HG03565 (cell line): ENCODE results near the gene SLC44A1.

Experiments
- ATAC-seq: cut with Tn5 transposase; IDR thresholded peaks from one replicate; pipeline ENCODE4 v1.9.1; 2021; ENCODE audit warnings: mild to moderate bottlenecking, moderate library complexity; ENCODE audit not compliant: unreplicated experiment

SLC44A1 gene

DNA sequence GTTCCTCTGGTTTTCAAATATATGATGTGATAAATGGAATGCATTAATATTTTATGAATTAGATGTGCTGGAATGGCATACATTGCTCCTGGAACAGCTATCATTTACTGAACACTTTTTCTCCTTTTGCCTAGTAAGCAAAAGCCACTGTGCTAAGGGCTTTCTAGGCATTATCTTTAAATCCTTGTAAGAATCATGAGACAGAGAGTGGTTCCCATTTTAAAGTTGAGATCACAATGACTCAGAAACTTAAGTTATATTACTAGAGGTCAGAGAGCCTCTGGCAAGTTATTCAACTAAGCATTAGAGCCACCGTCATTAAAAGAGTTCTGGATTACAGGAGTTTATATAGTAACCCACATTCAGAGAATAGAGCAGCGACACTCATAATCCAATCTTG lies 176.7 kb downstream of the SLC44A1 start:
- no peak for ATAC-seq

DNA sequence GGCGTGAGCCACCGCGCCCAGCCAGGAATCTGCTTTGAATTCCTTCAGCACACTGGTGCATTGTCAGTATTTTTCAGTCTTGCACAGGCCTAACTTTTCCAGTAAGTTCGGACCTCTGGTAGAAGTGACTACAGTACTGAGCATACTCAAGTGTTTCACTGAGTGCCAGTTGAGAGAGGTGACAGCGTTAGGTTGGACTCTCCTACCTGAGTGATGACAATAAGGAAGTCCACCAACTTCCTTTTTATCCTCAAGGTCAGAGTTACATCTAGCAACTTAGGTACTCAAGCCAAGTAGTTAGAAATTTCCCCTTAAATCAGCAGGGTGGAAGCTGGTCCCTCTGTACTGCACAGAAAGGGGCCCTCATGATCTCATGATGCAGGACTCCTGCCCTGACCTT lies 177.4 kb downstream of the SLC44A1 start:
- ATAC-seq, result no peak

DNA sequence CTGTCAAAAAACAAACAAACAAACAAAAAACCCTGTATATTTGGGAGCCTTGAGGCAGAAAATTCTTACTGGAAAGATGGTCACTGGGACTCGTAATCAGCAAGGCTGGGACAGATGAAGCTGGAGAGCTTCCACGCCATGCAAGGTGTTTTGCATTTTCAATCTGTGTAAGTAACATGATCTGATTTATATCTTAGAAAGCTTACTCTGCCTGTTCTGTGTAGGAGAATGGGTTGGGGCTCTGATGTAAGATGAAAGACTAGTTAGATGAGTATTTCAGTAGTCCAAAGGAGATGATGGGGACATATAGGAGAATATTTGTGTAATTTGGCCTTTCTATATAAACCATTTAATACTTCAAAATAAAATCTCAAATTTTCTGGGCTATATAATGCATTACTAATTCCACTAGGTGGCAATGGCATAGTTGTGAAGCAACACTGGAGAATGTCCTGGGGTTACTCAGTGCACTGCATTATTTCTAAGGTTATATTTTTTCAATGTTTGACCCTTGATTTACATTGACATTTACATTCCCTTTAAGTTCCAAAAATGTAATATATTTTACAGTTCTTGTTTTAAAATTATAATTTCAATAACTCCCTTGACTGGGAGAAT lies 181.5 kb downstream of the SLC44A1 start:
- peak; percentile 81 for ATAC-seq

- no peak for ATAC-seq
Measured at GRCh38 chr9:105426657-105427056, 182.2 kb downstream of the SLC44A1 start.

DNA sequence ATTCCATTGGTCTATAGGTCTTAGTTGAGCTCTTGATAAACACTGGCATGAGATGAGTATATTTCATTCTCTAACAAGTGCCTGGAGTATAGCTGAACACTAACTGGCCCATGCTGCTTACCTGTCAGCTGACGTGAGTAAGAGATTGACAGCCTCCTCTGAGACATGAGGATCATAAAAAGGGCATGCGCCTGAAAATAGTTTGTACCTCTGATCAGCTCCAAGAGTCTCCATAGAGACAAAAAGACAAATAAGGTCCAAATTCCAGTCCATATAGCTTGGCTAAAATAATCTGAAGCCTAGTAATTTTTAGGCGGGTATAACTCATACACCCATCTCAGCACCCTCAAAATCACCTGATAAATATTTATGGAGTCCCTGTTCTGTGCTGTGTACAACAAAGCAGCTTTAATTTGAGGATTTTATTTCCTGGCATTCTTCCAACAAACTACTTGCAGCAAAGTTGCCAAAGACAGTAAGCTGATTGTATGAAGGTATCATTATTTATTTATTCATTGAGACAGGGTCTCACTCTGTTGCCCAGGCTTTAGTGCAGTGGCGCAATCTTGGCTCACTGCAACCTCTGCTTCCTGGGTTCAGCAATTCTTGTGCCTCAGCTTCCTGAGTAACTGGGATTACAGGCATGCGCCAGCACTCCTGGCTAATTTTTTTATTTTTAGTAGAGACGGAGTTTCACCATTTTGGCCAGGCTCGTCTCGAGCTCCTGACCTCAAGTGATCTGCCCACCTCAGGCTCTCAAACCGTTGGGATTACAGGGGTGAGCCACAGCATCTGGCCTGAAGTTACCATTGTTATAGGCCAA lies 187.2 kb downstream of the SLC44A1 start:
- no peak for ATAC-seq

DNA sequence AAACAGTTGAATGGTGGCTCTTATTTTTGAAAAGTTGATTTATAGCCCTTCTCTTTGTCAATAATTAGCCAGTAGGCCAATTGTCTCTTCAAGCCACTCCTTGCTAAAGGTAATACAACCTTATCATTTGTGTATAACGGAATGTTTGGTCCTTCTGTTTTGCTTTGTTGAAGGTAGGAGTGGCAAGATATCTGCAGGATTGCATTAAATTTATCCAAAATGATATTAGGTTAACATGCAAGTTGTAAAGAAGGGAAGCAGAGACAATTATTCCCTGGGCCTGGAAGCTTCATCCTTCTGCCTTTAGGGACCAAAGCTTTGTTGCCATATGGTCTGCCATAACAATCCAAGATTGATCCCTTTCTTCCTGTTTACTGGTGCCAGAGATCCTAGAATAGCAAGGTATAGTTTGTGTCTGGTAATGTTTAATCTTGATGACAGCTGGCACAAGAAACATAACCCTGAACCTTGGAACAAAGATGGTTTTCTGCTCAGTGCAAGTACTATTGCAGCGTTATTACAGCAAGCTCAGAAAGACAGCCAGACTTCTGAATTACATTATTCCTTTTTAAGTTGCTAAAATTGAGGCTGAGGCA lies 187.9 kb downstream of the SLC44A1 start:
- no peak for ATAC-seq

GRCh38 chr9:105435453-105435852 lies 191.0 kb downstream of the SLC44A1 start:
- ATAC-seq, result no peak

GRCh38 chr9:105436783-105437182 lies 192.3 kb downstream of the SLC44A1 start:
- no peak for ATAC-seq

GRCh38 chr9:105437704-105438103 lies 193.3 kb downstream of the SLC44A1 start:
- no peak for ATAC-seq

DNA sequence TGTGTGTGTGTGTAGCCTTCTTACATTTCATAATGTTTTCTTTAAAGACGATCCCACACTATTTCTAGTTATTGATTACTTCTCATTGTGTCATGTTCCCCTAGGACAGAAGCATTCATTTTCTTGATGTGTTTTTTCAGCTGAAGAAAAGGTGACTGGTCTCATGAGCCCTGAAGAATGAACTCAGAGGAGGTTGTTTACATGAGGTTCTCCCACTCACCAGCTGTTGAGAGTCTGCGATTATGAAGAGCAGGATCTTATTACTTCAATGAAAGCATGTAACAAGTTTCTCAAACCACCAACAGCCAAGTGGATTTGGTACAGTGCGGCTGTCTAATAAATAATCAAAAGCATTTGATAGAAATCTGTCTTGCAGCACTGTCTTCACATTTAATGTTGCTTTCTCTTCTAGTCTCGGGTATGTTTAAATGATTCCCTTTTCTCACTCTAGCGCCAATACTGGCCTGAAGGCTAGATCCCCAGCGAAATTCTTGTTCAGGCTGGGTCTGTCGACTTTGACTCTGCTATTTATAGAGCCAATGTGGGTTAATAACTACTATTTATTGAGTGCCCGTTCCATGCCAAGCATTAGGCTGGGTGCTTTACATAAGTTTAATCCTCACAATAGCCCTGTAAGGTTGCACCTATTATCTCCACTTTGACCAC lies 193.8 kb downstream of the SLC44A1 start:
- ATAC-seq, result no peak

GRCh38 chr9:105439428-105439827 lies 195.0 kb downstream of the SLC44A1 start:
- no peak for ATAC-seq

DNA sequence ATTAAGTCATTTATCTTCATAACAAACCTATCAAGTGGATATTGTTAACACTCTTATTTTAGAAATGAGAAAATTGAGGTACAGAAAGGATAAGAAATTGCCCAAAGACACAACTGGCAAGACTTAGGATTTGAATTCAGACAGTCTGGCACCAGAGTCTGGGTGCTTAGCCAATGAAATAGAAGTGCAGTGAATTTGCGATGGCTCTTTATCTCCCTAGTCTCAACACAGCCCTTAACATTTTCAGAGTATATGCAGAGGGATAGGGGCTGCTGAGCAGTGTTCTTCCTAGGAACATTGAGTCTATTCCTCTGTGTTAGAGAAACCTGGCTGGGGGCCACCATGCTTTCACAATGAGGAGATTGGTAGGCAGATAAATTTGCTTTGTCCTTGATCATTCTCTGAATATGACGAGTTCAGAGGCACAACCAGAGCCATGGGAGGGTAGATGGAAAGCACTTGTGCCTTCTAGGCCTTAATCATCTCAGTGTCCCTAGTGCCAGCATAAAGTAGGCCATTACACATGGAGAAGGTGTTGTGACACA lies 197.2 kb downstream of the SLC44A1 start:
- no peak for ATAC-seq

- no peak for ATAC-seq
Measured at GRCh38 chr9:105443121-105443520, 198.7 kb downstream of the SLC44A1 start.

- no peak for ATAC-seq
Measured at GRCh38 chr9:105444130-105444529, 199.7 kb downstream of the SLC44A1 start.

GRCh38 chr9:105445203-105445881 lies 200.9 kb downstream of the SLC44A1 start:
- no peak for ATAC-seq

DNA sequence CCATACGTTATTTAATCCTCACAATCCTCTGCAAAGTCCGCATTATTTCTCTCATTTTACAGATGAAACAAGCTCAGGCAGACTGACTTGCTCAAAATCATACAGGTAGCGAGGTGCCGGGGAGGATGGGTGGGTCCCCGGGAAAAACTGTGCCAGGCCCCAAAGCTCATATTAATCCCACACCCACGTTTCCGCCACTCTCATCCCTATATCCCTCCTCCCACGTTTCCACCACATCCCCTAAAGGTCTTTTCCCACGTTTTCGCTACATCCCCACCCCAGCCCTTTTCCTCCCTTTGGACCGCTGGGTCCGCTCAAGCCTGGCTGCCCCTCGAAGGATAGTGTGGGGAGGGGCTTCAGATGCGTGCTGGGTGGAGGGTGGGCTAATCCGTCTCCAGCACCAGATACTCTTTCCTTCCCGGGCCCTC lies 202.9 kb downstream of the SLC44A1 start:
- ATAC-seq, result no peak

GRCh38 chr9:105447814-105448812 lies 203.7 kb downstream of the SLC44A1 start, which contains the start of gene FSD1L:
FSD1L (plus strand) TSS chr9:105448034; CDS start chr9:105448221, 187 bp downstream.
- peak; percentile 92 for ATAC-seq

GRCh38 chr9:105449081-105449480 lies 204.6 kb downstream of the SLC44A1 start:
- no peak for ATAC-seq

- no peak for ATAC-seq
Measured at GRCh38 chr9:105452185-105452584, 207.7 kb downstream of the SLC44A1 start.
